PFSK-1 (cell line): ENCODE data around the gene SMAD4.

Source experiments
- POLR2AphosphoS5 ChIP-seq: IDR thresholded peaks from 2 replicates; pipeline ENCODE4 v1.6.1; 2012; ENCODE audit warnings: low read depth, mild to moderate bottlenecking, control low read depth, low read length, moderate library complexity
- TAF1 ChIP-seq: IDR thresholded peaks from 2 replicates; pipeline ENCODE4 v1.6.1; 2012; ENCODE audit warnings: low read length, control low read depth, borderline replicate concordance; ENCODE audit not compliant: insufficient read depth
- TF ChIP-seq, protein P1 (sequence below), 2 experiments: IDR thresholded peaks; 2 replicates each; pipeline versions ENCODE4 v1.6.1 to v1.8.0; 2011 to 2012; ENCODE audit warnings: low read depth in 2 of 2, low read length in 2 of 2, control low read depth in 1 of 2, inconsistent platforms in 1 of 2, mild to moderate bottlenecking in 1 of 2, moderate library complexity in 1 of 2; ENCODE audit not compliant: insufficient read depth in 1 of 2

DNA sequence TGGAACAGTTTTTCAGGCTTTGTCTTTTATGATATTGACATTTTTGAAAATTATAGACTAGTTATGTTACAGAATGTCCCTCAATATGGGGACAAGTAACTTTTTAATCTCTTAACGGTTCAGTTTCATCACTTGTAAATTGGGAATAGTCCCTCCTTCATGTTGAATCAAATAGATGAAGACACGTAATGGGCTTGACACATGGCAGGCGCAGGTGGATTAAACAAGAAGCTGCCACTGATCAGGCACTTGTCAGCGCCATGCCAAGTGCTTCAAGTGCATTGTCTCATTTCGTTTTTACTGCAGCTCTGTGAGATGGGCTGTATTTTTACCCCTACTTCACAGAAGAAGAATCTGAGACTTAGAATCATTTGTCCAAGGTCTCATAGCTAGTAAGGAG lies 9.5 kb upstream of the SMAD4 start:
- TF ChIP-seq, protein P1, sequence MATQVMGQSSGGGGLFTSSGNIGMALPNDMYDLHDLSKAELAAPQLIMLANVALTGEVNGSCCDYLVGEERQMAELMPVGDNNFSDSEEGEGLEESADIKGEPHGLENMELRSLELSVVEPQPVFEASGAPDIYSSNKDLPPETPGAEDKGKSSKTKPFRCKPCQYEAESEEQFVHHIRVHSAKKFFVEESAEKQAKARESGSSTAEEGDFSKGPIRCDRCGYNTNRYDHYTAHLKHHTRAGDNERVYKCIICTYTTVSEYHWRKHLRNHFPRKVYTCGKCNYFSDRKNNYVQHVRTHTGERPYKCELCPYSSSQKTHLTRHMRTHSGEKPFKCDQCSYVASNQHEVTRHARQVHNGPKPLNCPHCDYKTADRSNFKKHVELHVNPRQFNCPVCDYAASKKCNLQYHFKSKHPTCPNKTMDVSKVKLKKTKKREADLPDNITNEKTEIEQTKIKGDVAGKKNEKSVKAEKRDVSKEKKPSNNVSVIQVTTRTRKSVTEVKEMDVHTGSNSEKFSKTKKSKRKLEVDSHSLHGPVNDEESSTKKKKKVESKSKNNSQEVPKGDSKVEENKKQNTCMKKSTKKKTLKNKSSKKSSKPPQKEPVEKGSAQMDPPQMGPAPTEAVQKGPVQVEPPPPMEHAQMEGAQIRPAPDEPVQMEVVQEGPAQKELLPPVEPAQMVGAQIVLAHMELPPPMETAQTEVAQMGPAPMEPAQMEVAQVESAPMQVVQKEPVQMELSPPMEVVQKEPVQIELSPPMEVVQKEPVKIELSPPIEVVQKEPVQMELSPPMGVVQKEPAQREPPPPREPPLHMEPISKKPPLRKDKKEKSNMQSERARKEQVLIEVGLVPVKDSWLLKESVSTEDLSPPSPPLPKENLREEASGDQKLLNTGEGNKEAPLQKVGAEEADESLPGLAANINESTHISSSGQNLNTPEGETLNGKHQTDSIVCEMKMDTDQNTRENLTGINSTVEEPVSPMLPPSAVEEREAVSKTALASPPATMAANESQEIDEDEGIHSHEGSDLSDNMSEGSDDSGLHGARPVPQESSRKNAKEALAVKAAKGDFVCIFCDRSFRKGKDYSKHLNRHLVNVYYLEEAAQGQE (IDR thresholded peaks at IDR 0.05; ENCODE audit: insufficient read depth in 1 of 2, low read depth in 2 of 2, low read length in 2 of 2) = no peak
- TF ChIP-seq POLR2AphosphoS5 (no peak), TAF1 (no peak)
